Esophagus squamous epithelium (tissue), 4 donors: ENCODE measurements around the gene GRAMD2B.

Source experiments
- POLR2A ChIP-seq, 4 donors: fragments of 450-650 bp; IDR thresholded peaks; one replicate each; pipeline ENCODE4 v1.6.1; 2017; ENCODE audit warnings: antibody characterized with exemption in 4 of 4, mild to moderate bottlenecking in 4 of 4, moderate library complexity in 3 of 4
- TF ChIP-seq, protein P1 (sequence below), 6 experiments: fragments of 450-650 bp in 4 of 6; fragments of 200-600 bp in 2 of 6; sonication (generic) in 2 of 6; IDR thresholded peaks; one replicate each; pipeline ENCODE4 v1.5.1; 2016 to 2019; ENCODE audit warnings: antibody characterized with exemption in 6 of 6, mild to moderate bottlenecking in 4 of 6, moderate library complexity in 4 of 6

DNA sequence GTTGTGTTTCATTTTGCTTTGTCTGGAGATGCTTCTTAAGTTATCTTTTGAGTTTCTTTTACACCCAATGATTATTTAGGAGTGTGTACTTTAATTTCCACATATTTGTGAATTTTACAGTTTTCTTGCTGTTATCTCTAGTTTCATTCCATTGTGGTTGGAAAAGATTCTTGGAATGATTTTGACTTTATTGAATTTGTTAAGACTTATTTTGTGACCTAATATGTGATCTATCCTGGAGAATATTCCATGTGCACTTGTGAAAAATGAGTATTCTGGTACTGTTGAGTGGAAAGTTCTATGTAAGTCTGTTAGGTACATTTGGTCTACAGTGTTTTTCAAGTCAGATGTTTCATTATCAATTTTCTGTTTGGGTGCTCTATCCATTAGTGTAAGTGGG, 24.4 kb upstream of the GRAMD2B start:
- TF ChIP-seq POLR2A (IDR thresholded peaks at IDR 0.05) = no peak
- TF ChIP-seq, protein P1, sequence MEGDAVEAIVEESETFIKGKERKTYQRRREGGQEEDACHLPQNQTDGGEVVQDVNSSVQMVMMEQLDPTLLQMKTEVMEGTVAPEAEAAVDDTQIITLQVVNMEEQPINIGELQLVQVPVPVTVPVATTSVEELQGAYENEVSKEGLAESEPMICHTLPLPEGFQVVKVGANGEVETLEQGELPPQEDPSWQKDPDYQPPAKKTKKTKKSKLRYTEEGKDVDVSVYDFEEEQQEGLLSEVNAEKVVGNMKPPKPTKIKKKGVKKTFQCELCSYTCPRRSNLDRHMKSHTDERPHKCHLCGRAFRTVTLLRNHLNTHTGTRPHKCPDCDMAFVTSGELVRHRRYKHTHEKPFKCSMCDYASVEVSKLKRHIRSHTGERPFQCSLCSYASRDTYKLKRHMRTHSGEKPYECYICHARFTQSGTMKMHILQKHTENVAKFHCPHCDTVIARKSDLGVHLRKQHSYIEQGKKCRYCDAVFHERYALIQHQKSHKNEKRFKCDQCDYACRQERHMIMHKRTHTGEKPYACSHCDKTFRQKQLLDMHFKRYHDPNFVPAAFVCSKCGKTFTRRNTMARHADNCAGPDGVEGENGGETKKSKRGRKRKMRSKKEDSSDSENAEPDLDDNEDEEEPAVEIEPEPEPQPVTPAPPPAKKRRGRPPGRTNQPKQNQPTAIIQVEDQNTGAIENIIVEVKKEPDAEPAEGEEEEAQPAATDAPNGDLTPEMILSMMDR (IDR thresholded peaks at IDR 0.05) = no peak
